HUES6 (cell line): ENCODE data around the gene KMT2C.

Source experiments
- H3K27ac ChIP-seq: 2 replicates; pipeline ENCODE4 v1.7.0; 2013; ENCODE audit warnings: low read depth, mild to moderate bottlenecking, low read length, inconsistent platforms
- H3K27me3 ChIP-seq: 2 replicates; pipeline ENCODE4 v1.6.1; 2013; ENCODE audit warnings: low read length; ENCODE audit not compliant: control insufficient read depth, insufficient read depth
- H3K36me3 ChIP-seq: 2 replicates; pipeline ENCODE4 v1.6.1; 2013; ENCODE audit warnings: low read length; ENCODE audit not compliant: control insufficient read depth, insufficient read depth
- H3K4me1 ChIP-seq: 2 replicates; pipeline ENCODE4 v1.6.1; 2013; ENCODE audit warnings: low read length; ENCODE audit not compliant: control insufficient read depth, insufficient read depth
- H3K4me3 ChIP-seq: 2 replicates; pipeline ENCODE4 v1.5.1; 2013; ENCODE audit warnings: low read depth, low read length
- H3K9ac ChIP-seq: one replicate; pipeline ENCODE4 v1.6.1; 2013; ENCODE audit warnings: mild to moderate bottlenecking, low read length
- H3K9me3 ChIP-seq: 2 replicates; pipeline ENCODE4 v1.6.1; 2013; ENCODE audit warnings: low read depth, low read length; ENCODE audit not compliant: control insufficient read depth, insufficient read depth

KMT2C gene

GRCh38 chr7:152097330-152097729 is 338.5 kb downstream of the KMT2C start:
- Histone ChIP-seq H3K4me3 (no peak overlapping the region), H3K27me3 (no peaks in the 10 kb centered on the region), H3K36me3 (peaks cover 5% of the 10 kb centered on the region; the same call in 1 of the 2 replicates), H3K9ac (no peak overlapping the region), H3K27ac (no peak overlapping the region), H3K4me1 (no peaks in the 10 kb centered on the region), H3K9me3 (no peaks in the 10 kb centered on the region)

- no peak overlapping the region for H3K27ac ChIP-seq
- H3K4me3 ChIP-seq = no peak overlapping the region
- no peaks in the 10 kb centered on the region for H3K9me3 ChIP-seq
- H3K27me3 ChIP-seq = no peaks in the 10 kb centered on the region
- H3K9ac ChIP-seq = no peak overlapping the region
- no peaks in the 10 kb centered on the region for H3K4me1 ChIP-seq
- H3K36me3 ChIP-seq = no peaks in the 10 kb centered on the region
These were observed 340.0 kb downstream of the KMT2C start for GRCh38 chr7:152095771-152096170.

- no peaks in the 10 kb centered on the region for H3K27me3 ChIP-seq
- H3K4me1 ChIP-seq = no peaks in the 10 kb centered on the region
- H3K36me3 ChIP-seq = no peaks in the 10 kb centered on the region
- H3K4me3 ChIP-seq = no peak overlapping the region
- no peak overlapping the region for H3K9ac ChIP-seq
- H3K27ac ChIP-seq = no peak overlapping the region
- peaks cover 8% of the 10 kb centered on the region for H3K9me3 ChIP-seq
These were observed 342.1 kb downstream of the KMT2C start for GRCh38 chr7:152093717-152094116.

GRCh38 chr7:152090747-152091146 is 345.1 kb downstream of the KMT2C start:
- no peak overlapping the region for H3K27ac ChIP-seq
- no peak overlapping the region for H3K4me3 ChIP-seq
- no peaks in the 10 kb centered on the region for H3K27me3 ChIP-seq
- H3K4me1 ChIP-seq = no peaks in the 10 kb centered on the region
- peaks cover 20% of the 10 kb centered on the region for H3K9me3 ChIP-seq
- H3K36me3 ChIP-seq = no peaks in the 10 kb centered on the region
- H3K9ac ChIP-seq = no peak overlapping the region

GRCh38 chr7:152089183-152089582 is 346.6 kb downstream of the KMT2C start:
- Histone ChIP-seq H3K4me1 (no peaks in the 10 kb centered on the region), H3K27me3 (no peaks in the 10 kb centered on the region), H3K9ac (no peak overlapping the region), H3K27ac (no peak overlapping the region), H3K4me3 (no peak overlapping the region), H3K9me3 (peaks cover 20% of the 10 kb centered on the region), H3K36me3 (no peaks in the 10 kb centered on the region)

GRCh38 chr7:152086513-152086912 is 349.3 kb downstream of the KMT2C start:
- Histone ChIP-seq H3K27ac (no peak overlapping the region), H3K9ac (no peak overlapping the region), H3K36me3 (no peaks in the 10 kb centered on the region), H3K4me1 (peaks cover 2% of the 10 kb centered on the region), H3K27me3 (no peaks in the 10 kb centered on the region), H3K9me3 (peaks cover 20% of the 10 kb centered on the region), H3K4me3 (no peak overlapping the region)

GRCh38 chr7:152085131-152085530 is 350.7 kb downstream of the KMT2C start:
- peaks cover 20% of the 10 kb centered on the region for H3K9me3 ChIP-seq
- peaks cover 6% of the 10 kb centered on the region for H3K4me1 ChIP-seq
- no peak overlapping the region for H3K27ac ChIP-seq
- no peaks in the 10 kb centered on the region for H3K27me3 ChIP-seq
- H3K4me3 ChIP-seq = no peak overlapping the region
- H3K9ac ChIP-seq = no peak overlapping the region
- H3K36me3 ChIP-seq = no peaks in the 10 kb centered on the region
